ENCODE data around the gene PM20D2. TPM values are rescaled to one million over a fixed set of nuclear protein-coding genes. Genes with fewer than 3 reads are reported as not detected.

The PM20D2 gene
- total and polyA plus RNA-seq, 12 donors: 1.8 to 10.0 (median 5.7) TPM

- WGBS, 4 donors: 81 to 94% (median 84%) methylated on average over 1 of the region's 1 CpG
- H3K4me3 ChIP-seq: no peak overlapping the region
- DNase-seq: no peak
- intact Hi-C loops (cut with DNase I): no loop called here
- no peaks in the 10 kb centered on the region for H3K4me1 ChIP-seq (replicated peaks in 1 of 2)
- TF ChIP-seq CTCF (IDR thresholded peaks at IDR 0.05) (no peak), POLR2A (IDR thresholded peaks at IDR 0.05) (no peak)
- H3K27ac ChIP-seq: no peak overlapping the region
- no peaks in the 10 kb centered on the region for H3K36me3 ChIP-seq (replicated peaks in 1 of 2)
- peaks cover 0 to 7% (median 0%) of the 10 kb centered on the region in 3 donors for H3K9me3 ChIP-seq (replicated peaks in 1 of 3)
- H3K27me3 ChIP-seq: no peaks in the 10 kb centered on the region
Observed at GRCh38 chr6:89194559-89194958, 48.7 kb downstream of the PM20D2 start.

GRCh38 chr6:89197141-89197540, 51.3 kb downstream of the PM20D2 start:
- H3K27ac ChIP-seq: no peak overlapping the region
- no peaks in the 10 kb centered on the region for H3K4me1 ChIP-seq (replicated peaks in 1 of 2)
- H3K27me3 ChIP-seq: no peaks in the 10 kb centered on the region
- intact Hi-C loops (cut with DNase I): no loop called here
- no peak overlapping the region for H3K4me3 ChIP-seq
- 53 to 71% (median 61%) methylated on average over 4 of the region's 4 CpGs for WGBS, 4 donors
- TF ChIP-seq POLR2A (IDR thresholded peaks at IDR 0.05): no peak
- no peak for TF ChIP-seq CTCF (IDR thresholded peaks at IDR 0.05)
- no peak for DNase-seq
- no peaks in the 10 kb centered on the region for H3K36me3 ChIP-seq (replicated peaks in 1 of 2)
- H3K9me3 ChIP-seq (replicated peaks in 1 of 3): peaks cover 0 to 7% (median 0%) of the 10 kb centered on the region in 3 donors

GRCh38 chr6:89198235-89198634, 52.4 kb downstream of the PM20D2 start:
- H3K9me3 ChIP-seq (replicated peaks in 1 of 3): peaks cover 0 to 7% (median 0%) of the 10 kb centered on the region in 3 donors
- no peak for DNase-seq
- TF ChIP-seq CTCF (IDR thresholded peaks at IDR 0.05) (no peak), POLR2A (IDR thresholded peaks at IDR 0.05) (no peak)
- no peak overlapping the region for H3K4me3 ChIP-seq
- 69 to 73% (median 70%) methylated on average over 4 to 7 of the region's 7 CpGs for WGBS, 4 donors
- intact Hi-C loops (cut with DNase I): no loop called here
- H3K27me3 ChIP-seq: no peaks in the 10 kb centered on the region
- no peaks in the 10 kb centered on the region for H3K36me3 ChIP-seq (replicated peaks in 1 of 2)
- no peak overlapping the region for H3K27ac ChIP-seq
- H3K4me1 ChIP-seq (replicated peaks in 1 of 2): no peaks in the 10 kb centered on the region

- TF ChIP-seq POLR2A (IDR thresholded peaks at IDR 0.05) (no peak), CTCF (IDR thresholded peaks at IDR 0.05) (no peak)
- no peaks in the 10 kb centered on the region for H3K36me3 ChIP-seq (replicated peaks in 1 of 2)
- intact Hi-C loops (cut with DNase I): no loop called here
- H3K4me1 ChIP-seq (replicated peaks in 1 of 2): no peaks in the 10 kb centered on the region
- no peak overlapping the region for H3K4me3 ChIP-seq
- H3K27ac ChIP-seq: no peak overlapping the region
- H3K9me3 ChIP-seq (replicated peaks in 1 of 3): peaks cover 0 to 7% (median 0%) of the 10 kb centered on the region in 3 donors
- no peaks in the 10 kb centered on the region for H3K27me3 ChIP-seq
- 60 to 81% (median 62%) methylated on average over 2 of the region's 2 CpGs for WGBS, 4 donors
- no peak for DNase-seq
Observed at GRCh38 chr6:89199579-89199978, 53.7 kb downstream of the PM20D2 start.
